AG04450 (cell line): ENCODE results near the gene EHBP1L1. TPM values are rescaled to one million over a fixed set of nuclear protein-coding genes. Genes with fewer than 3 reads are reported as not detected.

Experiments
- CTCF ChIA-PET: fragments of 300-600, 350-600 bp; formaldehyde crosslinking; extraction: SDS; loops from one replicate; lab custom pipeline; 2022; ENCODE audit warnings: antibody characterized with exemption, inconsistent platforms; lab: Charles Lee
- POLR2A ChIA-PET: fragments of 350-600 bp; formaldehyde crosslinking; extraction: SDS; loops from one replicate; lab custom pipeline; 2021; ENCODE audit warnings: antibody characterized with exemption, inconsistent platforms; lab: Yijun Ruan, JAX
- DNase-seq: peaks from one replicate; pipeline ENCODE4 v3.0.0-alpha.2; 2011; ENCODE audit warnings: low read depth, low spot score
- H3K27ac ChIP-seq: one replicate; pipeline ENCODE4 v1.5.1; 2012; ENCODE audit warnings: low read depth, low read length, control low read depth
- H3K27me3 ChIP-seq: one replicate; pipeline ENCODE4 v1.6.0; 2012; ENCODE audit warnings: low read length; ENCODE audit not compliant: control insufficient read depth, insufficient read depth
- H3K4me3 ChIP-seq: 2 replicates; pipeline ENCODE4 v1.5.1; 2011; ENCODE audit warnings: mild to moderate bottlenecking, low read depth, low read length, control low read depth
- H3K9me3 ChIP-seq: 2 replicates; pipeline ENCODE4 v1.5.1; 2012; ENCODE audit warnings: low read length; ENCODE audit not compliant: control insufficient read depth, insufficient read depth
- CTCF ChIP-seq: IDR thresholded peaks from 2 replicates; pipeline ENCODE4 v1.5.1; 2011; ENCODE audit warnings: low read depth, low read length, control low read depth, inconsistent platforms
- polyA plus RNA-seq: library from polyadenylated mRNA; depleted of rRNA; stranded (reverse); fragments of >200 nt; gene quantifications from 2 replicates; pipeline ENCODE4 v1.2.3, GENCODE V29; 2011

The EHBP1L1 gene
- polyA plus RNA-seq, 1 experiment: 11.3 TPM

GRCh38 chr11:65537296-65537597 lies 38.6 kb upstream of the EHBP1L1 start:
- Histone ChIP-seq H3K9me3 (peaks cover 5% of the 10 kb centered on the region; the same call in 1 of the 2 replicates), H3K27ac (no peak overlapping the region), H3K27me3 (no peaks in the 10 kb centered on the region), H3K4me3 (no peak overlapping the region)
- TF ChIP-seq CTCF: no peak
- DNase-seq: no peak
- ChIA-PET CTCF (interaction anchor here (1.3 kb wide), 1 partner anchor 56 kb away, joined by 4 read pairs; no protein-coding TSS in a partner anchor), POLR2A (interaction anchor here (0.6 to 1.0 kb wide), 4 partner anchors 12 to 82 kb away, joined by 3 to 7 read pairs (median 4); partner anchors contain the start of genes FAM89B, PCNX3 and SCYL1)

GRCh38 chr11:65537620-65538231 lies 38.1 kb upstream of the EHBP1L1 start:
- no peak for DNase-seq
- H3K27me3 ChIP-seq: no peaks in the 10 kb centered on the region
- ChIA-PET POLR2A (interaction anchor here (1.0 kb wide), 1 partner anchor 35 kb away, joined by 7 read pairs; the partner anchor contains the start of gene FAM89B), CTCF (no interaction called here)
- no peak overlapping the region for H3K4me3 ChIP-seq
- H3K27ac ChIP-seq: no peak overlapping the region
- no peak for TF ChIP-seq CTCF
- H3K9me3 ChIP-seq: peaks cover 5% of the 10 kb centered on the region; the same call in 1 of the 2 replicates

- CTCF ChIA-PET: no interaction called here
- H3K27ac ChIP-seq: no peak overlapping the region
- TF ChIP-seq CTCF: no peak
- POLR2A ChIA-PET: no interaction called here
- no peak for DNase-seq
- no peaks in the 10 kb centered on the region for H3K27me3 ChIP-seq
- peaks cover 5% of the 10 kb centered on the region; the same call in 1 of the 2 replicates for H3K9me3 ChIP-seq
- no peak overlapping the region for H3K4me3 ChIP-seq
These were observed 37.5 kb upstream of the EHBP1L1 start for GRCh38 chr11:65538232-65538914.

- Histone ChIP-seq H3K27ac (no peak overlapping the region), H3K4me3 (no peak overlapping the region), H3K9me3 (peaks cover 5% of the 10 kb centered on the region; the same call in 1 of the 2 replicates), H3K27me3 (no peaks in the 10 kb centered on the region)
- no peak for TF ChIP-seq CTCF
- no peak for DNase-seq
- ChIA-PET CTCF (interaction anchor here (1.3 to 3.9 kb wide), 4 partner anchors 12 to 55 kb away, joined by 4 to 48 read pairs (median 18); partner anchors contain the start of genes EHBP1L1 and KCNK7), POLR2A (interaction anchor here (1.0 to 1.5 kb wide), 2 partner anchors 18 to 76 kb away, joined by 5 to 7 read pairs; partner anchors contain the start of gene PCNX3)
These were observed 36.7 kb upstream of the EHBP1L1 start for GRCh38 chr11:65538915-65539743.
